PC-3 (cell line): ENCODE results near the gene ACER3. TPM values are rescaled to one million over a fixed set of nuclear protein-coding genes. Genes with fewer than 3 reads are reported as not detected.

ENCODE experiments used
- ATAC-seq: fragments of 200-7000 bp; cut with Tn5 transposase; 2 replicates; pipeline ENCODE4 v1.9.1; 2020; ENCODE audit warnings: mild to moderate bottlenecking, moderate library complexity
- BruUV-seq: library from RNA; stranded (reverse); fragments of 400-500 nt; replicated peaks from 2 replicates; lab custom pipeline; 2021; lab: Mats Ljungman, UMichigan
- CTCF ChIA-PET: fragments of 300-600 bp; sonication (Branson Sonifier 250); formaldehyde crosslinking; loops from one replicate; lab custom pipeline; 2022; ENCODE audit warnings: antibody characterized with exemption; lab: Charles Lee
- POLR2A ChIA-PET: fragments of 300-600 bp; sonication (Branson Sonifier 250); formaldehyde crosslinking; loops from one replicate; lab custom pipeline; 2022; ENCODE audit warnings: antibody characterized with exemption; ENCODE audit not compliant: unreplicated experiment; lab: Charles Lee
- DNase-seq: peaks from one replicate; pipeline ENCODE4 v3.0.0-alpha.2; 2015
- H2AFZ ChIP-seq: fragments of 300-600 bp; sonication (generic); 2 replicates; pipeline ENCODE4 v1.6.0; 2016; ENCODE audit warnings: antibody characterized with exemption, low read length
- H3F3A ChIP-seq: fragments of 300-600 bp; sonication (generic); one replicate; pipeline ENCODE4 v1.6.0; 2017; ENCODE audit warnings: antibody characterized with exemption, low read length, control low read depth, mild to moderate bottlenecking; ENCODE audit not compliant: unreplicated experiment
- H3K27ac ChIP-seq: fragments of 300-600 bp; sonication (generic); 2 replicates; pipeline ENCODE4 v1.5.1; 2016; ENCODE audit warnings: mild to moderate bottlenecking, low read length
- H3K27me3 ChIP-seq: fragments of 300-600 bp; sonication (generic); 2 replicates; pipeline ENCODE4 v1.6.1; 2016; ENCODE audit warnings: low read length, mixed read lengths
- H3K36me3 ChIP-seq: fragments of 300-600 bp; sonication (generic); 2 replicates; pipeline ENCODE4 v1.6.1; 2016; ENCODE audit warnings: low read depth, mixed run types, low read length, mixed read lengths
- H3K4me1 ChIP-seq: fragments of 300-600 bp; sonication (generic); 2 replicates; pipeline ENCODE4 v1.5.1; 2016; ENCODE audit warnings: low read length; ENCODE audit not compliant: insufficient read depth
- H3K4me2 ChIP-seq: fragments of 300-600 bp; sonication (generic); 2 replicates; pipeline ENCODE4 v1.6.0; 2016; ENCODE audit warnings: low read length
- H3K4me3 ChIP-seq: fragments of 300-600 bp; sonication (generic); 2 replicates; pipeline ENCODE4 v1.5.1; 2016; ENCODE audit warnings: mild to moderate bottlenecking, low read length, mixed read lengths
- H3K79me2 ChIP-seq: fragments of 300-600 bp; sonication (generic); 2 replicates; pipeline ENCODE4 v1.6.1; 2017; ENCODE audit warnings: low read length, mixed read lengths
- H3K9ac ChIP-seq: fragments of 300-600 bp; sonication (generic); 2 replicates; pipeline ENCODE4 v1.6.0; 2016; ENCODE audit warnings: mild to moderate bottlenecking, low read length
- H3K9me2 ChIP-seq: fragments of 300-600 bp; sonication (generic); replicated peaks from 2 replicates; pipeline ENCODE4 v1.6.1; 2016; ENCODE audit warnings: mixed run types, low read length, mixed read lengths
- H3K9me3 ChIP-seq: fragments of 300-600 bp; sonication (generic); 2 replicates; pipeline ENCODE4 v1.6.1; 2016; ENCODE audit warnings: low read length, mixed read lengths
- H4K20me1 ChIP-seq: fragments of 300-600 bp; sonication (generic); 2 replicates; pipeline ENCODE4 v1.6.1; 2016; ENCODE audit warnings: low read length, mixed read lengths
- EZH2 ChIP-seq: fragments of 300-600 bp; sonication (generic); IDR thresholded peaks from one replicate; pipeline ENCODE4 v1.6.1; 2017; ENCODE audit warnings: antibody characterized with exemption, mild to moderate bottlenecking, low read length; ENCODE audit not compliant: unreplicated experiment
- EZH2phosphoT487 ChIP-seq: fragments of 300-600 bp; sonication (generic); IDR thresholded peaks from 2 replicates; pipeline ENCODE4 v1.6.1; 2018; ENCODE audit warnings: mild to moderate bottlenecking, antibody characterized with exemption, low read length, borderline replicate concordance
- intact Hi-C: fragments of 100-400 bp; cut with micrococcal nuclease; formaldehyde crosslinking; loops from 2 replicates; pipeline ENCODE4 v1.9.0; 2023
- total RNA-seq: library from RNA; depleted of rRNA; stranded (reverse); fragments of >200 nt; gene quantifications from 2 replicates; pipeline ENCODE4 v1.2.3, GENCODE V29; 2014
- TF ChIP-seq, protein P1 (sequence below): fragments of 300-600 bp; sonication (generic); conservative IDR thresholded peaks from 2 replicates; pipeline ENCODE4 v1.5.1; 2017; ENCODE audit warnings: antibody characterized with exemption, low read depth, mild to moderate bottlenecking, low read length

The ACER3 gene
- total RNA-seq, 1 experiment from 2014 or later: 17.3 TPM

DNA sequence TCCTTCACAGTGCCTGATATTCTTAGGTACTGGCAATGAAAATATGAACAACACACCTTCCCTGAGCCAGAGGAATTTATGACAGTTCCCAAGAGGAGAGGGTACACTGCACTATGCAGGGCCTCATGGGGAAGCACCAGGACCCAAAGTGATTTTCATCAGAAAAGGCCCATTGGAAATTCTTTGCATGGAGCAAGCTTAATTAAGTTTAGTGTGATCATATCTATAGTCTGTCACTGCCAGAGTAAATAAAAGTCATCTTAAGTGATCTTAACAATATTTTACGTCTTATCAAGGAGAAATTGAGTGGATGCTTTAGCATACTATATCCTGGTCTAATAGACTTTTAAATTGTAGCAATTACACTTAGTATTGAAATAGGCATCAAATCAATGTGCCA is 86.5 kb downstream of the ACER3 start:
- TF ChIP-seq, protein P1, sequence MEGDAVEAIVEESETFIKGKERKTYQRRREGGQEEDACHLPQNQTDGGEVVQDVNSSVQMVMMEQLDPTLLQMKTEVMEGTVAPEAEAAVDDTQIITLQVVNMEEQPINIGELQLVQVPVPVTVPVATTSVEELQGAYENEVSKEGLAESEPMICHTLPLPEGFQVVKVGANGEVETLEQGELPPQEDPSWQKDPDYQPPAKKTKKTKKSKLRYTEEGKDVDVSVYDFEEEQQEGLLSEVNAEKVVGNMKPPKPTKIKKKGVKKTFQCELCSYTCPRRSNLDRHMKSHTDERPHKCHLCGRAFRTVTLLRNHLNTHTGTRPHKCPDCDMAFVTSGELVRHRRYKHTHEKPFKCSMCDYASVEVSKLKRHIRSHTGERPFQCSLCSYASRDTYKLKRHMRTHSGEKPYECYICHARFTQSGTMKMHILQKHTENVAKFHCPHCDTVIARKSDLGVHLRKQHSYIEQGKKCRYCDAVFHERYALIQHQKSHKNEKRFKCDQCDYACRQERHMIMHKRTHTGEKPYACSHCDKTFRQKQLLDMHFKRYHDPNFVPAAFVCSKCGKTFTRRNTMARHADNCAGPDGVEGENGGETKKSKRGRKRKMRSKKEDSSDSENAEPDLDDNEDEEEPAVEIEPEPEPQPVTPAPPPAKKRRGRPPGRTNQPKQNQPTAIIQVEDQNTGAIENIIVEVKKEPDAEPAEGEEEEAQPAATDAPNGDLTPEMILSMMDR: no peak
- TF ChIP-seq EZH2 (no peak), EZH2phosphoT487 (no peak)
- H3K79me2 ChIP-seq: peaks cover 8% of the 10 kb centered on the region; the same call in 1 of the 2 replicates
- H3K4me2 ChIP-seq: no peak overlapping the region
- no peaks in the 10 kb centered on the region for H3K4me1 ChIP-seq
- no peak overlapping the region for H2AFZ ChIP-seq
- intact Hi-C loops: no loop called here
- no peaks in the 10 kb centered on the region for H3K9me2 ChIP-seq
- peaks cover 11% of the 10 kb centered on the region; the same call in 1 of the 2 replicates for H3K36me3 ChIP-seq
- H3K9me3 ChIP-seq: 0 out of 2 replicates have a peak, but pooled peaks cover 5% of the 10 kb centered on the region
- CTCF ChIA-PET: no interaction called here
- no TSS peak for BruUV-seq
- POLR2A ChIA-PET: no interaction called here
- ATAC-seq (no peak), DNase-seq (no peak)
- no peak overlapping the region for H3K9ac ChIP-seq
- no peak overlapping the region for H3K4me3 ChIP-seq
- H3K27me3 ChIP-seq: no peaks in the 10 kb centered on the region
- no peaks in the 10 kb centered on the region for H4K20me1 ChIP-seq
- H3F3A ChIP-seq: no peaks in the 10 kb centered on the region
- no peak overlapping the region for H3K27ac ChIP-seq

DNA sequence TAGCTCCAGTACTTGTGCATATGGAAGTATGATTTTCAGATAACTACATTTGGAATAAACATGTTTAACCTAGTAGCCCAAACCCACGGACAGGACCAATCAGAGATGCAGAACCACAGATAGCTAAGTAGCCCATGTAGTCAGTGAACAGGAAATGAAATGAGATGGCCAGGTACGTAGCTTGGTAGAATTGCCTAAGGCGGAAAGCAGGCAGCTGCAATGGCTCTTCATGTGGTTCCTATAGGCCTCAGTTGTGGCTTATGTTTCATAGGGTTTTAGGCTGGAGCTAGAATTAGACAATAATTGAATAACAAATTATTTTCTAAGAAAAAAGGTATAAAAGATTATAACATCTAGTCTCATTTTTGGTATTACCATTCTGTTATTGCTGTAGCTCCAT is 87.1 kb downstream of the ACER3 start:
- no peaks in the 10 kb centered on the region for H3K27me3 ChIP-seq
- no peaks in the 10 kb centered on the region for H4K20me1 ChIP-seq
- no peak overlapping the region for H3K4me2 ChIP-seq
- H3K36me3 ChIP-seq: peaks cover 11% of the 10 kb centered on the region; the same call in 1 of the 2 replicates
- ATAC-seq (no peak), DNase-seq (no peak)
- no peak for TF ChIP-seq EZH2
- no peak for TF ChIP-seq EZH2phosphoT487
- TF ChIP-seq, protein P1: no peak
- no peak overlapping the region for H3K27ac ChIP-seq
- H3K79me2 ChIP-seq: peaks cover 8% of the 10 kb centered on the region; the same call in 1 of the 2 replicates
- H3K9me3 ChIP-seq: 0 out of 2 replicates have a peak, but pooled peaks cover 5% of the 10 kb centered on the region
- CTCF ChIA-PET: interaction anchor here (0.6 kb wide), 1 partner anchor 11 kb away, joined by 3 read pairs; no protein-coding TSS in a partner anchor
- intact Hi-C loops: no loop called here
- H3F3A ChIP-seq: no peaks in the 10 kb centered on the region
- no TSS peak for BruUV-seq
- H3K9ac ChIP-seq: no peak overlapping the region
- H3K9me2 ChIP-seq: no peaks in the 10 kb centered on the region
- no peaks in the 10 kb centered on the region for H3K4me1 ChIP-seq
- H3K4me3 ChIP-seq: no peak overlapping the region
- no peak overlapping the region for H2AFZ ChIP-seq
- POLR2A ChIA-PET: no interaction called here

DNA sequence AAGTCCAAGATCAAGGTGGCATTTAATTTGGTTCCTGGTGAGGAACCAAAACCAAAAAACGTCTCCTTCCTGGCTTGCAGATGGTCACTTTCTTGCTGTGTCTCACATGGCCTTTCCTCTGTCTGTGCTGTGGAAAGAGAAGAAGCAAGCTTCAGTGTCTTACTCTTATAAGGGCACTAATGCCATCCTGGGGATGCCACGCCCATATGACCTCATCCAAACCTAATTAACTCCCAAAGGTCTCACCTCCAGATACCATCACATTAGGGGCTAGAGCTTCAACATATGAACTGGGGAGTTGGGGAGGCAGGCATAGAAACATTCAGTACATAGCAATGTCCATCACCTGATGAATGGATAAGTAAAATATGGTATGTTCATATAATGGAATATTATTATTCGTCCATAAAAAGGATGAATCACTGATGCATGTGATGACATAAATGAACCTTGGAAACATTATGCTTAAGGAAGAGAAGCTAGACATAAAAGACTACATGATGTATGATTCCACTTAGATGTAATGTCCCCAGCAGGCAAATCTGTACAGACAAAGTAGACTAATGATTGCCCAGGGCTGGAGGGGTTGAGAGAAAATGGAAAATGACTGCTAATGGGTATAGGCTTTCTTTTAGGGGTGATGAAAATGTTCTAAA is 94.9 kb downstream of the ACER3 start:
- no peaks in the 10 kb centered on the region for H3K9me3 ChIP-seq
- ChIA-PET CTCF (no interaction called here), POLR2A (no interaction called here)
- H2AFZ ChIP-seq: no peak overlapping the region
- no peaks in the 10 kb centered on the region for H4K20me1 ChIP-seq
- no peaks in the 10 kb centered on the region for H3K9me2 ChIP-seq
- H3K4me1 ChIP-seq: no peaks in the 10 kb centered on the region; the same call in 1 of the 2 replicates
- no peak overlapping the region for H3K4me2 ChIP-seq
- no peaks in the 10 kb centered on the region for H3K79me2 ChIP-seq
- H3K36me3 ChIP-seq: no peaks in the 10 kb centered on the region
- no peak overlapping the region for H3K9ac ChIP-seq
- H3K4me3 ChIP-seq: no peak overlapping the region
- BruUV-seq: no TSS peak
- H3K27ac ChIP-seq: no peak overlapping the region
- DNase-seq: no peak
- intact Hi-C loops: no loop called here
- TF ChIP-seq, protein P1: no peak
- TF ChIP-seq EZH2phosphoT487 (no peak), EZH2 (no peak)
- no peaks in the 10 kb centered on the region for H3F3A ChIP-seq
- ATAC-seq: no peak
- no peaks in the 10 kb centered on the region for H3K27me3 ChIP-seq
